ENCODE results near the gene SLC35B2.

The SLC35B2 gene

DNA sequence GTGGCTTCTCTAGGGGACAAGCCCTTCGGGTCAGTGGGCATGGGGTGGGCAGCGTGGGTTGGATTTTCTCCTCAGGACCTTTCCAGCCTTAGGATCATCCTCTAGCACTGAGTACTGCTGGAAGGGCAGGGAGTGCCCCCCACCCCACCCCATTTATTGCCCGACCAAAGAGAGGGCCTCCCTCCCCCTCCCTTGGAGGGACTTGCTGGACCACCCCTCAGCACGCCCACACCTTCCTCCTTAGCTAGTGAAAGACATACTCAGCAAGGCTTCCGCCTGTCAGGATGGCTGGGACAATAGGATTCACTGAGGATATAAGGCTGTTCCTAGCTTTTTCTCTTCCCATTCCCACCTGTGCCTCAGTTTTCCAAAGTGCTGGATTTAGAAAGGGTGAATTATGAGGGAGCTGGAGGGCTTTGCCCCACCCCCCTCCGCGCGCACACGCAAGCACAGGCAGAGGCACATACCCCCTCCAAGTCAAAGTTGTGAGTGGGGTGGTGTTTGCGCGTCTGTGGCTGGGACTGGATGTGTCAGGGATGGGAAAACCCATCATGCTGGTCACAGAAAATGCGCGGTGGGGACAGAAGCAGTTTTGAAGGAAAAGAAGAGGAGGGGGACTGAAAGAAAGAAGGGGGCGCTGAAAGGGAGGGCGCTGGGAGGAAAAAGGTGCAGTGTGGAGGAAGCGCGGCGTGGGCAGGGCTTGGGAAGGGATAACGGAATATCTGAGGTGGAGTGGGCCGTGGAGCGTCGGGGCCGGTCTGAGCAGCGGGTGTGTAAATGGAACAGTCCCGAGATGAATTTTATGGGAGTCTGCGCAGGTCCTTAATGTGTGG lies 34.6 kb downstream of the SLC35B2 start:
- DNase-seq (ENCODE audit: low spot score) (no peak), FAIRE-seq (no peak)

DNA sequence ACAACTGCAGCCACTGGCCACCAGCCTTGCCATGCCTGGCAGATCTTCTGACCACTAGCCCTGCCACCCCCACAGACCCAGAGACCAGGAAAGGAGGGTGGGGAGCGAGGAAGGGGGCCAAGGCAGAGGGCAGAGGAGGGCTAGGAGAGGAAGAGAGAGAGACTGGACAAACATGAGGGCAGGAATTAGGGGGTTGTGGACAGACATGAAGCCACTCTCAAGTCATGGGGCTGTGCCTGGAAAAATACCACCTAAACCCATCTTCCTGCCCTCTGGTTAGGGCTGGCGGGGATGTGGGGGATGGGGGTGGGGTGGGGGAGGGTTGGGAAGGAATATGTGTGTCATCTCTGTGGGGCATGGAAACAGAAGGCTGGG lies 35.4 kb downstream of the SLC35B2 start:
- FAIRE-seq (no peak), DNase-seq (ENCODE audit: low spot score) (no peak)

DNA sequence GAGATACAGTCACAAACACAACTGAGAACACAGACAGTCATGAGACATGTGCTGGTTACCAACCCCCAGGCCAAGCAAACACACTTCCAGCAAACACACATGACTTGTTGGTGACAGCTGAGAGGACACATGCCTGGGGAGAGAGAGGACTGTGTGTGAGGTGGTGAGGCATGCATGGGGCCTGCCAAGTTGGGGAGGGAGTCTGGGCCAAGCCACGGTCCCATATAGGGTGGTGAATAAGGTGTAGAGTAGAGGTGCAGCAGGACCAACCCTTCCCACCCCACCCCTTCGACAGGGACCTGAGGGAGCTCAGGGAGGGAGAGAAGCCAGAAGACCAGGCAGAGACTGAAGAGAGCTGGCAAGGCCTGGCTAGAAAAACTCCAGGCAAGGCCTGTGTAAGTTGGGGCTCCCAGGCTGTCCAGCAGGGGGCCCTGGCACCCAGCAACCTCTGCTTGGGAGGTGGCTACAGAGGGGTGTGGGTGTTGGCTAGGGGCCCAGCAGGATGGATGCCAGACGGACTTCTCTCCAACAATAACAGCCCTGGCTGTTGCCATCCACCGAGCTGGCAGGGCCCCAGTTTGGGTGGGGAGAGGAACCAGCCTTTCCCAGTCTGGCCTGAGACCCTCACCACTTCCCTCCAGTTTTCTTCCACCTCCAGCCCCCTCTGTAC lies 35.9 kb downstream of the SLC35B2 start:
- no peak for FAIRE-seq
- peak; percentile 63 for DNase-seq (ENCODE audit: low spot score)

DNA sequence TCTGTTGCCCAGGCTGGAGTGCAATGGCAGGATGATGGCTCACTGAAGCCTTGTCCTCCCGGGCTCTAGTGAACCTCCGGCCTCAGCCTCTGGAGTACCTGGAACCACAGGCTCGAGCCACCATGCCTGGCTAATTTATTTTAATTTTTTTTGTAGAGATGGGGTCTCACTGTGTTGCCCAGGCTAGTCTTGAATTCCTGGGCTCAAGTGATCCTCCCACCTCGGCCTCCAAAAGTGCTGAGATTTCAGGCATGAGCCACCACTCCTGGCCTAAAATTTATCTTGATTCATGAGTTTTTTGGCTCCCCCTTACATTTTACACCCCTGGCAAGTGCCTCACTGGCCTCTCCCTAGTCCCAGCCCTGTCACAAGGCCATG lies 36.4 kb downstream of the SLC35B2 start:
- no peak for FAIRE-seq
- DNase-seq (ENCODE audit: low spot score) = no peak

DNA sequence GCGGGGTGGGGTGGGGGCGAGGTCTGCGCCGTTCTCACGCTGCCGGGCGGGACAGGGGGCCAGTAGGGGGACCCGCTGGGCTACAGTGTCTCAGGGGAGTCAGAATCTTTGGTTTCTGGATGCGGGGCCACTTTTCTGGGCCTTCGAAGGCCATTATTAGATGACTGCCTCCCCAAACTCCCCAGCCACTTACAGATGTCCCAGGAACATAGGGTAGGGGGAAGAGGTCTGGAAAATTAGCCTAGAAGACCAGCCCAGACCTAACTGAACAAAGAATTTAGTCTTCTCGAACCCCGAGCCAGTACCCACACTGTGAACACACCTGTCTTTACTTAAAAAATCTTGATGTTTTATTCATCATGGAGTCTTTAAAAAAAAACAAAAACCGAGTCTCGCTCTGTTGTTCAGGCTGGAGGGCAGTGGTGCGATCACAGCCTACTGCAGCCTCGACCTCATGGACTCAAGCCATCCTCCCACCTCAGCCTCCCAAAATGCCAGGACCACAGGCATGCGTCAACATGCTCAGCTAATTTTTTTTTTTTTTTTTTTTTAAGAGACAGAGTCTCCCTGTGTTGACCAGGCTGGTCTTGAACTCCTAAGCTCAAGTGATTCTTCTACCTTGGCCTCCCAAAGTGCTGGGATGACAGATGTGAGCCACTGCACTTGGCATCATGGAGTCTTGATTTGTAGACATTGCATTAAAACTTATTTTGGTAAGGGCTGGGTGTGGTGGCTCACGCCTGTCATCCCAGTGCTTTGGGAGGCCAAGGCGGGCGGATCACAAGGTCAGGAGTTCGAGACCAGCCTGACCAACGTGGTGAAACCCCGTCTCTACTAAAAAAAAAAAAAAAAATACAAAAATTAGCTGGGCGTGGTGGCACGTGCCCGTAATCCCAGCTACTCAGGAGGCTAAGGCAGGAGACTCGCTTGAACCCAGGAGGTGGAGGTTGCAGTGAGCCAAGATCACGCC lies 37.2 kb downstream of the SLC35B2 start:
- DNase-seq (ENCODE audit: low spot score) = no peak
- FAIRE-seq = no peak

DNA sequence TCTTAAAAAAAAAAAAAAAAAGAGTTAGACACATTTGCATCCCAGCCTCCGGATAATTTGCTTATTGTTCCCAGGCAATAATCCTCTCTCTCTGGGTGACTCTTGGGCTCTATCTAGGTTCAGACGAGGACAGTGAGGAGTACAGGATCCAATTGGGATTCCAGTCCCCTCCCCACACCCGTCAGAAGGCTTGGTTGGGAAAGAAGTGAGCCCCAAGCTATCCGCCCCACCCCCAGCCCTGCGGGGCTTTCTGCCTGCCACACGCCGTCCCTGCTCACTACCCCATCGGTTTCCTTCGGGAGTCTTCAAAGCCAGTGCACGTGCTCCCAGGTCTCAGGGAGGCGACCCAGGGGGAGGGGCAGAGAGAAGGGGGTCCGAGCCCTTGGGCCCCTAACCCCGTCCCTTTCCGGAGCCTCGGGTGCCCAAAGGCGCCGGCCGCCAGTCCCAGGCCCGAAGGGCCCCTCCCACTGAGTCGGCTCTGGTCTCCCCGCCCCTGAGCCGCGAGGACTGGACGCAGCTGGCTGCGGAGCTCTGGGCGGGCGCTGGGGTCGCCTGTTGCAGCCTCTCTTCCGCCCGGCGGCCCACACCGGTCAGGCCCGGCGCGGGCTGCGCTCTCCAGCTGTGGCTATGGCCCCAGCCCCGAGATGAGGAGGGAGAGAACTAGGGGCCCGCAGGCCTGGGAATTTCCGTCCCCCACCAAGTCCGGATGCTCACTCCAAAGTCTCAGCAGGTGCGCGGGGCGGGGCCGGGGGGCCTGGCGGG lies 38.1 kb downstream of the SLC35B2 start:
- FAIRE-seq (no peak), DNase-seq (ENCODE audit: low spot score) (no peak)

DNA sequence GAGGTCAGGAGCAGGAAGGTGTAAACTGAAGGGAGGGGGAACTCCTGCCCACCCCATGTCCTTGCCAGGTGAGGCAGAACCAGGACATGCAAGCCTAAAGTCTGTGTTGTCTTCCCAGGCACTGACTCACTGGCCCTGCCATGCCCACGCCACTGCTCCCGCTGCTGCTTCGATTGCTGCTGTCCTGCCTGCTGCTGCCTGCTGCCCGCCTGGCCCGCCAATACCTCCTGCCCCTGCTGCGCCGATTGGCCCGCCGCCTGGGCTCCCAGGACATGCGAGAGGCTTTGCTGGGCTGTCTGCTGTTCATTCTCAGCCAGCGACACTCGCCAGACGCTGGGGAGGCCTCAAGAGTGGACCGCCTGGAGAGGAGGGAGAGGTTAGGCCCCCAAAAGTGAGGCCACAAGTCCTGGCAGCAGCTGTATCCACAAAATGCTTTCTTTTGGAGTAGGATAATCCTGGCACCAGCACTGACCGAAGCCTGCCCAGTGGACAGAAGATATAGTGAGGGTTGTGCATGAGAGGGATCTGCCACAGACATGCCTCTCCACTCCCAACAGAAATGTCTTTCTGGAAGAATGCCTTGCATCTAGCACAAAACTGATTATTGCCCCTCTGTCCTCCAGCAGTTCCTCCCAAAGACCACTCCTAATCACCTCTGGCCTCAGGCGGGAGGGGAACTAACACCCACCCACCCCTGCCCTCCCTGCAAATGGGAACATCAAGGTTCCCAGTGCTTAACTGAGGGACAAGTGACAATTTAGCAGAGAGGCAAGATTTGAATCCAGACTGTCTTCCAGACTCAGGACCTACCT lies 39.8 kb downstream of the SLC35B2 start:
- DNase-seq (ENCODE audit: low spot score) = no peak
- no peak for FAIRE-seq

DNA sequence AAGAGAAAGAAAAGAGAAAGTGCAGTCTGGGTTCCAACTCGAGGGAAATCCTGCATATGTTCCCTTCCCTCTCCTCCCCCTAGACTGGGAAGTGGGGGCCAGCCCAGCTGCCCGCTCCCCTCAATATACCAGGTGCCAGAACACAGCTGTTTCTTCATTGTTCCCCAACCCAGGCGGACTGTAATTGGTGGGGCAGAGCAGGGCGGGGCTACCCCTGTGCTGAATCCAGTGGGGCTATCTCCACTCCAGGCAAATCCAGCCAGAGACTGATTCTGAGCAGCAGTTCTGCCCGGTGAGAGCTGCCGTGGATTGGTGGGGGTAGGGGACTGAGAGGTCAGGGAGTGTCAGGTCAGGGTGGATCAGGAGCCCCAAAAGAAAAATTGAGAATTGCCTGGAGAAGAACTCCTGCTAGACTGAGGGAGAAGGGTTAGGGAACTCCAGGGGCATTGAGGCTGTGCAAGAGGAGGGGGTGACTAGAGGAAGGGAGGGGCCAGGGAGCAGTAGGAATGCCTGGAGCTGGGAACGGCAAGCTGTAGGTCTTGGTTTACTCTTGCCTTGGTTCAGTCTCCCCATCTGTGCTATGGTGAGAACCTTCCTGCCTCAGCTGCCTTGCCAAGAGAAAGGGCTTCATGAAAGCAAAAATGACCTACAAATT lies 40.5 kb downstream of the SLC35B2 start, which contains the start of gene MYMX:
MYMX (plus strand) TSS at position 250 of the 655 bp plus-strand sequence. CDS start 546 bp downstream, outside the sequence.
- no peak for DNase-seq (ENCODE audit: low spot score)
- no peak for FAIRE-seq

DNA sequence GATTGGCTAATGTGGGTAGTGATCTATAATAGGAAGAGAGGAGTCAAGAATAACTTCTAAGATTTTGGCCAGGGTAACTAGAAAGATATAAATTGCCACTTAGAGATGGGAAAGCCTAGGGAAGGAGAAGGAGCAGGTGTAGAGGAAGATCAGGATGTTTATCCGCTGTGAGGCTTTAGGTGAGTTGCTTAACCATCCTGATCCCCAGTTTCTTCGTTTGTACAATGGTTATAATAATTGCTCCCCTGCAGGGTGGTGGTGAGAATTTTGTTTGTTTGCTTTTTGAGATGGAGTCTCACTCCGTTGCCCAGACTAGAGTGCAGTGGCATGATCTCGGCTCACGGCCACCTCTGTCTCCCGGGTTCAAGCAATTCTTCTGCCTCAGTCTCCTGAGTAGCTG lies 43.0 kb downstream of the SLC35B2 start:
- DNase-seq (ENCODE audit: low spot score) = no peak
- FAIRE-seq = no peak

DNA sequence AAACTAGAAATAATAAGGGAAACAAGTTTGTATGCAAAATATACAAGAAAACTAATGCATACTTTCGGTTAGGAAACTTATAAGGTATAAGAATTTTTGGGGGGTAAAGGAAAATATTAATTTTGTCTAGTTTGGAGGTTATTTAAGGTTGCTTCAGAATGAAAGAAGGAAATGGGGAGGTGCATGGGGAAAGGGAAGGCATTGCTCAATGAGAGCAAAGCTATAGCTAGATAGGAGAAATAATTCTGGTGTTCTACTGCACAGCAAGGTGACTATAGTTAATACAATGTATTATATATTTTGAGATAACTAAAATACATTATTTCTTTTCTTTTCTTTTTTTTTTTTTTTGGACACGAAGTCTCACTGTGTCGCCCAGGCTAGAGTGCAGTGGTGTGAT lies 46.0 kb downstream of the SLC35B2 start:
- FAIRE-seq (no peak), DNase-seq (ENCODE audit: low spot score) (no peak)

DNA sequence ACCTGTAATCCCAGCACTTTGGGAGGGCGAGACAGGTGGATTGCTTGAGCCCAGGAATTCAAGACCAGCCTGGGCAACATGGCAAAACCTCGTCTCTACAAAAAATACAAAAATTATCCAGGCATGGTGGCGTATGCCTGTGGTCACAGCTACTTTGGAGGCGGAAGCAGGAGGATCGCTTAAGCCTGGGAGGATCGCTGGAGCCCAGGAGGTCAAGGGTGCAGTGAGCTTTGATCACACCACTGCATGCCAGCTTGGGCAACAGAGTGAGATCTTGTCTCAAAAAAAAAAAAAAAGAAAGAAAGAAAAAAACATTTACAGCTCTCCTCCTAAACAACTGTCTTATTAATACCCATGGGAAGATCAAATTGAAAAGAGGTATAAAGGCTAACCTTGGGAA lies 49.4 kb downstream of the SLC35B2 start:
- DNase-seq (ENCODE audit: low spot score) = no peak
- FAIRE-seq = no peak
